Liver (tissue), 3 donors: ENCODE results near the gene PTPN18.

Experiments used
- FOXA1 ChIP-seq: IDR thresholded peaks from 2 replicates; pipeline ENCODE4 v1.6.1; 2016; ENCODE audit warnings: antibody characterized with exemption
- MAX ChIP-seq: IDR thresholded peaks from 2 replicates; pipeline ENCODE4 v1.6.1; 2016; ENCODE audit warnings: antibody characterized with exemption
- RAD21 ChIP-seq, 2 donors: IDR thresholded peaks; 2 replicates each; pipeline ENCODE4 v1.6.1; 2016; ENCODE audit warnings: antibody characterized with exemption in 2 of 2, mild to moderate bottlenecking in 2 of 2
- SP1 ChIP-seq: IDR thresholded peaks from 2 replicates; pipeline ENCODE4 v1.6.1; 2018; ENCODE audit warnings: antibody characterized with exemption, mild to moderate bottlenecking
- TAF1 ChIP-seq: conservative IDR thresholded peaks from 2 replicates; pipeline ENCODE4 v1.6.1; 2016; ENCODE audit warnings: antibody characterized with exemption, mild to moderate bottlenecking
- TF ChIP-seq, protein P1 (sequence below): fragments of 150-350 bp; IDR thresholded peaks from 2 replicates; pipeline ENCODE4 v1.5.1; 2017; ENCODE audit warnings: improper control_type of control experiment, low read depth, low read length; ENCODE audit not compliant: missing input control
- TF ChIP-seq, protein P2 (sequence below): IDR thresholded peaks from 2 replicates; pipeline ENCODE4 v1.6.1; 2016; ENCODE audit warnings: antibody characterized with exemption
- TF ChIP-seq, protein P3 (sequence below): IDR thresholded peaks from 2 replicates; pipeline ENCODE4 v1.6.1; 2016; ENCODE audit warnings: antibody characterized with exemption, mild to moderate bottlenecking
- donor health status: healthy.
- donor health status: healthy.

GRCh38 chr2:130365963-130366362, 10.1 kb downstream of the PTPN18 start:
- TF ChIP-seq, protein P1, sequence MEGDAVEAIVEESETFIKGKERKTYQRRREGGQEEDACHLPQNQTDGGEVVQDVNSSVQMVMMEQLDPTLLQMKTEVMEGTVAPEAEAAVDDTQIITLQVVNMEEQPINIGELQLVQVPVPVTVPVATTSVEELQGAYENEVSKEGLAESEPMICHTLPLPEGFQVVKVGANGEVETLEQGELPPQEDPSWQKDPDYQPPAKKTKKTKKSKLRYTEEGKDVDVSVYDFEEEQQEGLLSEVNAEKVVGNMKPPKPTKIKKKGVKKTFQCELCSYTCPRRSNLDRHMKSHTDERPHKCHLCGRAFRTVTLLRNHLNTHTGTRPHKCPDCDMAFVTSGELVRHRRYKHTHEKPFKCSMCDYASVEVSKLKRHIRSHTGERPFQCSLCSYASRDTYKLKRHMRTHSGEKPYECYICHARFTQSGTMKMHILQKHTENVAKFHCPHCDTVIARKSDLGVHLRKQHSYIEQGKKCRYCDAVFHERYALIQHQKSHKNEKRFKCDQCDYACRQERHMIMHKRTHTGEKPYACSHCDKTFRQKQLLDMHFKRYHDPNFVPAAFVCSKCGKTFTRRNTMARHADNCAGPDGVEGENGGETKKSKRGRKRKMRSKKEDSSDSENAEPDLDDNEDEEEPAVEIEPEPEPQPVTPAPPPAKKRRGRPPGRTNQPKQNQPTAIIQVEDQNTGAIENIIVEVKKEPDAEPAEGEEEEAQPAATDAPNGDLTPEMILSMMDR, result no peak
- no peak for TF ChIP-seq SP1
- TF ChIP-seq TAF1, result no peak
- TF ChIP-seq, protein P2, sequence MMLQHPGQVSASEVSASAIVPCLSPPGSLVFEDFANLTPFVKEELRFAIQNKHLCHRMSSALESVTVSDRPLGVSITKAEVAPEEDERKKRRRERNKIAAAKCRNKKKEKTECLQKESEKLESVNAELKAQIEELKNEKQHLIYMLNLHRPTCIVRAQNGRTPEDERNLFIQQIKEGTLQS, result no peak
- TF ChIP-seq, protein P3, sequence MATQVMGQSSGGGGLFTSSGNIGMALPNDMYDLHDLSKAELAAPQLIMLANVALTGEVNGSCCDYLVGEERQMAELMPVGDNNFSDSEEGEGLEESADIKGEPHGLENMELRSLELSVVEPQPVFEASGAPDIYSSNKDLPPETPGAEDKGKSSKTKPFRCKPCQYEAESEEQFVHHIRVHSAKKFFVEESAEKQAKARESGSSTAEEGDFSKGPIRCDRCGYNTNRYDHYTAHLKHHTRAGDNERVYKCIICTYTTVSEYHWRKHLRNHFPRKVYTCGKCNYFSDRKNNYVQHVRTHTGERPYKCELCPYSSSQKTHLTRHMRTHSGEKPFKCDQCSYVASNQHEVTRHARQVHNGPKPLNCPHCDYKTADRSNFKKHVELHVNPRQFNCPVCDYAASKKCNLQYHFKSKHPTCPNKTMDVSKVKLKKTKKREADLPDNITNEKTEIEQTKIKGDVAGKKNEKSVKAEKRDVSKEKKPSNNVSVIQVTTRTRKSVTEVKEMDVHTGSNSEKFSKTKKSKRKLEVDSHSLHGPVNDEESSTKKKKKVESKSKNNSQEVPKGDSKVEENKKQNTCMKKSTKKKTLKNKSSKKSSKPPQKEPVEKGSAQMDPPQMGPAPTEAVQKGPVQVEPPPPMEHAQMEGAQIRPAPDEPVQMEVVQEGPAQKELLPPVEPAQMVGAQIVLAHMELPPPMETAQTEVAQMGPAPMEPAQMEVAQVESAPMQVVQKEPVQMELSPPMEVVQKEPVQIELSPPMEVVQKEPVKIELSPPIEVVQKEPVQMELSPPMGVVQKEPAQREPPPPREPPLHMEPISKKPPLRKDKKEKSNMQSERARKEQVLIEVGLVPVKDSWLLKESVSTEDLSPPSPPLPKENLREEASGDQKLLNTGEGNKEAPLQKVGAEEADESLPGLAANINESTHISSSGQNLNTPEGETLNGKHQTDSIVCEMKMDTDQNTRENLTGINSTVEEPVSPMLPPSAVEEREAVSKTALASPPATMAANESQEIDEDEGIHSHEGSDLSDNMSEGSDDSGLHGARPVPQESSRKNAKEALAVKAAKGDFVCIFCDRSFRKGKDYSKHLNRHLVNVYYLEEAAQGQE, result no peak
- TF ChIP-seq MAX, result no peak
- no peak for TF ChIP-seq RAD21 (IDR thresholded peaks at IDR 0.05)
- TF ChIP-seq FOXA1, result no peak
